Kidney (tissue), 14 donors: Measurements from ENCODE around the gene CARD19. TPM values are rescaled to one million over a fixed set of nuclear protein-coding genes. Genes with fewer than 3 reads are reported as not detected.

Experiments
- DNase-seq, 5 donors: peaks; one replicate each; pipeline ENCODE4 v3.0.0-alpha.2; 2013 to 2020
- FAIRE-seq: peaks from 2 replicates; lab custom pipeline; 2012; peaks lifted over from hg19 to GRCh38; lab: Jason Lieb, UNC
- H3K27ac ChIP-seq, 2 donors: one replicate each; pipeline ENCODE4 v1.7.0; 2013; ENCODE audit warnings: low read depth in 2 of 2, low read length in 2 of 2, inconsistent platforms in 1 of 2
- H3K27me3 ChIP-seq: one replicate; pipeline ENCODE4 v1.7.1; 2013; ENCODE audit warnings: low read length, inconsistent platforms; ENCODE audit not compliant: control insufficient read depth, insufficient read depth
- H3K36me3 ChIP-seq, 3 donors: one replicate each; pipeline versions ENCODE4 v1.7.0 to v1.7.1; 2013; ENCODE audit warnings: low read length in 3 of 3, control low read depth in 1 of 3, inconsistent platforms in 1 of 3; ENCODE audit not compliant: insufficient read depth in 3 of 3, control insufficient read depth in 2 of 3
- H3K4me1 ChIP-seq, 3 donors: one replicate each; pipeline versions ENCODE4 v1.7.0 to v1.7.1; 2013; ENCODE audit warnings: low read length in 3 of 3, inconsistent platforms in 1 of 3, low read depth in 1 of 3; ENCODE audit not compliant: control insufficient read depth in 2 of 3, insufficient read depth in 2 of 3
- H3K4me3 ChIP-seq, 3 donors: one replicate each; pipeline versions ENCODE4 v1.7.0 to v1.8.1; 2013; ENCODE audit warnings: low read length in 3 of 3, control low read depth in 1 of 3, inconsistent platforms in 1 of 3
- H3K9ac ChIP-seq, 3 donors: one replicate each; pipeline versions ENCODE4 v1.7.0 to v1.7.1; 2013; ENCODE audit warnings: low read length in 3 of 3, control low read depth in 1 of 3, inconsistent platforms in 1 of 3
- H3K9me3 ChIP-seq, 3 donors: one replicate each; pipeline versions ENCODE4 v1.7.0 to v1.7.1; 2013; ENCODE audit warnings: low read length in 3 of 3, control low read depth in 1 of 3, inconsistent platforms in 1 of 3; ENCODE audit not compliant: control insufficient read depth in 2 of 3, insufficient read depth in 1 of 3
- intact Hi-C: fragments of 100-400 bp; cut with DNase I; formaldehyde crosslinking; loops from one replicate; pipeline ENCODE4 v1.11.1; 2022
- polyA plus RNA-seq: library from polyadenylated mRNA; stranded (reverse); fragments of 350-450 nt; fragmentation: Illumina TruSeq; extraction: RNeasy Lipid Tissue Mini Kit (QIAGEN cat#74804); gene quantifications from one replicate; pipeline ENCODE4 v1.2.3, GENCODE V29; 2014; ENCODE audit warnings: low read depth, low replicate concordance; ENCODE audit not compliant: insufficient read depth
- total RNA-seq: library from RNA; stranded (reverse); fragmentation: NEBNext Ultra II Directional; extraction: Animal tissue kit (Norgen Biotek cat#: 25700); gene quantifications from one replicate; pipeline ENCODE4 v1.2.1, GENCODE V29; 2021
- TF ChIP-seq, protein P1 (sequence below): IDR thresholded peaks from 3 replicates; pipeline ENCODE4 v1.5.1; 2012; ENCODE audit warnings: mild to moderate bottlenecking, moderate library complexity, borderline replicate concordance; ENCODE audit not compliant: insufficient read depth; ENCODE audit errors: extremely low read depth
- donor health status: control.
- donor health status: control.
- donor health status: control.
- donor health status: control.
- donor health status: control.
- donor health status: DM: yes; HTN: yes; CAD: no.
- donor health status: Normal renal cell carcinoma (clear cell type).

Gene CARD19
- total and polyA plus RNA-seq, 2 donors from 2014 or later, result 44.5 to 49.3 TPM

DNA sequence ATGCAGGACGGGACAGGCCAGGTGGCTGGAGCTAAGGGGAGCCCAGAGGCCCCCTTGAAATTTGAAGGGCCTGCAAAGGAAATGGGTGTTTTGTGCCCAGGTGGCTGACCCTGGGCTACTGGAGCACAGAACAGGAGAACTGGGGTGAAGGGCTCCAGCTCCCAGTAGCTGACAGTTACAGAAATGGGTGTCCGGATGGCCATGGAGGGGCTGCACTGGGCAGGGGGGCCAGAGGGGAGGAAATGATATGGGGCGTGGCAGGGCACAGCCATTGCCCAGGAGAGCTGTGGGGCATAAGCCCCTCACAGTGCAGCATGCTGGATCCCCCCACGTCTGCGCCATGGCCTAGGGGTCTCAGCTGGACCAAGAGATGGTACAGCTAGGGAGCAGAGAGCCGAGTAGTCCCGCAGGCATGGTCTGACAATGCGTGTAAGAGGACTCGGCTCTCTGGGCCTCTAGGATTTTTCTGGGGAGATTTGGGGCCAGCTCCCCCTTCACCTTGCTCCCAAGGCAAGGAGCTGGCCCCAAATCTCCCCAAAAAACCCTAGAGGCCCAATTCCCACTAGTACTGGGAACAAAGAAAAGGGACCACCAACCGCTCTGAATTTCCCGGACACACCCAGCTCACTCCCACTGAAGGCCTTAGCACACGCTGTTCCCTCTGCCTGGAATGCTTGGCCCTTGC lies 7.9 kb upstream of the CARD19 start:
- intact Hi-C loops, result no loop called here
- no peaks in the 10 kb centered on the region for H3K36me3 ChIP-seq
- H3K4me1 ChIP-seq, result peaks cover 2 to 6% (median 2%) of the 10 kb centered on the region in 3 donors
- H3K9me3 ChIP-seq, result no peaks in the 10 kb centered on the region
- H3K9ac ChIP-seq, result no peak overlapping the region
- TF ChIP-seq, protein P1, sequence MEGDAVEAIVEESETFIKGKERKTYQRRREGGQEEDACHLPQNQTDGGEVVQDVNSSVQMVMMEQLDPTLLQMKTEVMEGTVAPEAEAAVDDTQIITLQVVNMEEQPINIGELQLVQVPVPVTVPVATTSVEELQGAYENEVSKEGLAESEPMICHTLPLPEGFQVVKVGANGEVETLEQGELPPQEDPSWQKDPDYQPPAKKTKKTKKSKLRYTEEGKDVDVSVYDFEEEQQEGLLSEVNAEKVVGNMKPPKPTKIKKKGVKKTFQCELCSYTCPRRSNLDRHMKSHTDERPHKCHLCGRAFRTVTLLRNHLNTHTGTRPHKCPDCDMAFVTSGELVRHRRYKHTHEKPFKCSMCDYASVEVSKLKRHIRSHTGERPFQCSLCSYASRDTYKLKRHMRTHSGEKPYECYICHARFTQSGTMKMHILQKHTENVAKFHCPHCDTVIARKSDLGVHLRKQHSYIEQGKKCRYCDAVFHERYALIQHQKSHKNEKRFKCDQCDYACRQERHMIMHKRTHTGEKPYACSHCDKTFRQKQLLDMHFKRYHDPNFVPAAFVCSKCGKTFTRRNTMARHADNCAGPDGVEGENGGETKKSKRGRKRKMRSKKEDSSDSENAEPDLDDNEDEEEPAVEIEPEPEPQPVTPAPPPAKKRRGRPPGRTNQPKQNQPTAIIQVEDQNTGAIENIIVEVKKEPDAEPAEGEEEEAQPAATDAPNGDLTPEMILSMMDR, result no peak
- peak in 2 of 5 donors; percentile 24 to 49 for DNase-seq
- H3K4me3 ChIP-seq, result no peak overlapping the region
- H3K27ac ChIP-seq, result no peak overlapping the region
- no peaks in the 10 kb centered on the region for H3K27me3 ChIP-seq
- no peak for FAIRE-seq

DNA sequence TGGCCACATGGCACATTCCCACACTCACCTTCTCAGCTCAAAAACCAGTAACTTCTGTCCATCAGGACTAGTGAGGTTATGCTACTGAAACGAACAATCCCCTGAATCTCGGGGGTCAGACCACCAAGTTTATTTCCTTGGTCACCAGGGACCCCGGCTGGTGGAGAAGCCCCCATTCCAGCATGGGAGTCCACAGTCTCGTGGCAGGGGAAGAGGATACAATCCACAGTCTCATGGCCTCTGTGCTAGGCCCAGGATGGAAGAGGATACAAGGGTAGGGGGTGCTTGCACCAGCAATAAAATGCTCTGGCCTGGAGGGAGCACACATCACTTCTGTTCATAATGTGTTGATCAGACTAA lies 7.4 kb upstream of the CARD19 start:
- intact Hi-C loops, result no loop called here
- FAIRE-seq (no peak), DNase-seq (peak in 1 of 5 donors; percentile 24)
- Histone ChIP-seq H3K9ac (no peak overlapping the region), H3K4me3 (no peak overlapping the region), H3K36me3 (no peaks in the 10 kb centered on the region), H3K27me3 (no peaks in the 10 kb centered on the region), H3K9me3 (no peaks in the 10 kb centered on the region), H3K27ac (no peak overlapping the region), H3K4me1 (peaks cover 4 to 9% (median 7%) of the 10 kb centered on the region in 3 donors)
- TF ChIP-seq, protein P1, result no peak

DNA sequence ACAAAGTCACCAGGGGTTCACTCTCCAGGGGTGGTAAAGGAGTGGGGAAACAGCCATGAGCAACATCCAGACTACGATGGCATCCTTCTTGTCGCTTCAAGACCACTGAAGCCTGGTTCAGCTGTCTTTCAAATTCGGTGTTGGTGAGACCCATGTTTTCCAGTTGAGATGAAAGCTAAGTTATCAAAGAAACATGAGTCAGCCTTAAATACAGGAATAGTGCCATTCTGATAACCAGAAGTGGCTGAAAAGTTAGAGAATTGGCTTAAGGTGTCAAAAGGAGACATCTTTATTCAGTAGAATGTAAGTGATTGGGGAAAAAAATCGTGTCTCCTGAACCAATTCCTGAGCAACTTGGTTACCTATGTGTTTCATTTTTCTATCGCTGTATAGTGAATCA lies 7.0 kb upstream of the CARD19 start:
- no peak overlapping the region for H3K9ac ChIP-seq
- H3K27me3 ChIP-seq, result no peaks in the 10 kb centered on the region
- no peaks in the 10 kb centered on the region for H3K36me3 ChIP-seq
- no peak overlapping the region for H3K4me3 ChIP-seq
- intact Hi-C loops, result no loop called here
- DNase-seq (no peak), FAIRE-seq (no peak)
- no peak overlapping the region for H3K27ac ChIP-seq
- H3K9me3 ChIP-seq, result no peaks in the 10 kb centered on the region
- TF ChIP-seq, protein P1, result no peak
- peaks cover 8 to 11% (median 9%) of the 10 kb centered on the region in 3 donors for H3K4me1 ChIP-seq
